HEK293 (cell line): Measurements from ENCODE around the gene B4GALT1.

Experiments used
- CTCF ChIA-PET: fragments of 350-600 bp; formaldehyde crosslinking; extraction: SDS; loops from one replicate; lab custom pipeline; 2021; ENCODE audit warnings: antibody characterized with exemption; lab: Yijun Ruan, JAX
- POLR2A ChIA-PET: fragments of 300-600 bp; formaldehyde crosslinking; extraction: SDS; loops from one replicate; lab custom pipeline; 2020; ENCODE audit warnings: antibody characterized with exemption, inconsistent platforms; lab: Yijun Ruan, JAX
- H3K27ac ChIP-seq: fragments of 200-500 bp; sonication (Bioruptor generic); 2 replicates; pipeline ENCODE4 v1.5.1; 2014; ENCODE audit warnings: low read depth, low read length, control low read depth, inconsistent platforms; ENCODE audit errors: extremely low read depth
- H3K36me3 ChIP-seq, 2 experiments: fragments of 200-500 bp in 1 of 2; sonication (Bioruptor generic) in 1 of 2; 1 replicate in 1 of 2; 2 replicates in 1 of 2; pipeline ENCODE4 v1.5.1; 2014 to 2017; ENCODE audit warnings: inconsistent platforms in 2 of 2, low read length in 2 of 2; ENCODE audit not compliant: control insufficient read depth in 2 of 2, insufficient read depth in 1 of 2
- H3K4me1 ChIP-seq: fragments of 200-500 bp; sonication (Bioruptor generic); 2 replicates; pipeline ENCODE4 v1.5.1; 2014; ENCODE audit warnings: mild to moderate bottlenecking, low read length, inconsistent platforms; ENCODE audit not compliant: control insufficient read depth, insufficient read depth
- H3K4me3 ChIP-seq: 2 replicates; pipeline ENCODE4 v1.5.1; 2011; ENCODE audit warnings: low read depth, mild to moderate bottlenecking, control low read depth, low read length, moderate library complexity
- H3K9me3 ChIP-seq: fragments of 200-500 bp; sonication (Bioruptor generic); 2 replicates; pipeline ENCODE4 v1.5.1; 2014; ENCODE audit warnings: low read depth, low read length, inconsistent platforms; ENCODE audit not compliant: control insufficient read depth, insufficient read depth
- AEBP2 ChIP-seq: fragments of 450-650 bp; formaldehyde crosslinking; IDR thresholded peaks from 2 replicates; pipeline ENCODE4 v1.5.1; 2016; ENCODE audit warnings: missing biosample characterization, missing genetic modification characterization, borderline replicate concordance
- EGR2 ChIP-seq: fragments of 450-650 bp; formaldehyde crosslinking; IDR thresholded peaks from 2 replicates; pipeline ENCODE4 v1.5.1; 2016; ENCODE audit warnings: low read depth, missing biosample characterization, missing genetic modification characterization
- FEZF1 ChIP-seq: fragments of 450-650 bp; formaldehyde crosslinking; IDR thresholded peaks from 2 replicates; pipeline ENCODE4 v1.5.1; 2016; ENCODE audit warnings: missing biosample characterization, missing genetic modification characterization
- HOXA7 ChIP-seq: sonication (generic); formaldehyde crosslinking; IDR thresholded peaks from 2 replicates; pipeline ENCODE4 v1.8.1; 2022; ENCODE audit warnings: missing genetic modification reagents, borderline replicate concordance
- KLF16 ChIP-seq: fragments of 450-650 bp; formaldehyde crosslinking; IDR thresholded peaks from 2 replicates; pipeline ENCODE4 v1.5.1; 2017; ENCODE audit warnings: missing biosample characterization, missing genetic modification characterization
- KLF17 ChIP-seq: fragments of 450-650 bp; formaldehyde crosslinking; IDR thresholded peaks from 2 replicates; pipeline ENCODE4 v1.5.1; 2016; ENCODE audit warnings: missing biosample characterization, missing genetic modification characterization
- REST ChIP-seq: fragments of 450-650 bp; formaldehyde crosslinking; IDR thresholded peaks from 2 replicates; pipeline ENCODE4 v1.5.1; 2016; ENCODE audit warnings: missing biosample characterization, missing genetic modification characterization
- ZBTB17 ChIP-seq: fragments of 450-650 bp; formaldehyde crosslinking; IDR thresholded peaks from 2 replicates; pipeline ENCODE4 v1.5.1; 2016; ENCODE audit warnings: missing biosample characterization, missing genetic modification characterization
- ZFP37 ChIP-seq: fragments of 450-650 bp; formaldehyde crosslinking; IDR thresholded peaks from 2 replicates; pipeline ENCODE4 v1.5.1; 2016; ENCODE audit warnings: missing biosample characterization, missing genetic modification characterization
- ZNF221 ChIP-seq: fragments of 450-650 bp; formaldehyde crosslinking; IDR thresholded peaks from 2 replicates; pipeline ENCODE4 v1.5.1; 2017; ENCODE audit warnings: missing biosample characterization, missing genetic modification characterization, borderline replicate concordance
- ZNF394 ChIP-seq: fragments of 450-650 bp; formaldehyde crosslinking; IDR thresholded peaks from 2 replicates; pipeline ENCODE4 v1.5.1; 2016; ENCODE audit warnings: missing biosample characterization, missing genetic modification characterization, mild to moderate bottlenecking, moderate library complexity, borderline replicate concordance
- ZNF398 ChIP-seq: fragments of 450-650 bp; formaldehyde crosslinking; IDR thresholded peaks from 2 replicates; pipeline ENCODE4 v1.5.1; 2017; ENCODE audit warnings: missing biosample characterization, missing genetic modification characterization
- ZNF423 ChIP-seq: fragments of 450-650 bp; formaldehyde crosslinking; IDR thresholded peaks from 2 replicates; pipeline ENCODE4 v1.5.1; 2016; ENCODE audit warnings: missing biosample characterization, missing genetic modification characterization
- ZNF571 ChIP-seq: fragments of 450-650 bp; formaldehyde crosslinking; IDR thresholded peaks from 2 replicates; pipeline ENCODE4 v1.5.0; 2017; ENCODE audit warnings: missing biosample characterization, missing genetic modification characterization
- ZNF677 ChIP-seq: fragments of 450-650 bp; IDR thresholded peaks from 2 replicates; pipeline ENCODE4 v1.5.0; 2018; ENCODE audit warnings: missing biosample characterization, mild to moderate bottlenecking, missing genetic modification characterization, moderate library complexity
- ZSCAN23 ChIP-seq: fragments of 450-650 bp; formaldehyde crosslinking; IDR thresholded peaks from 2 replicates; pipeline ENCODE4 v1.5.1; 2016; ENCODE audit warnings: missing biosample characterization, missing genetic modification characterization
- TF ChIP-seq, protein P1 (sequence below): fragments of 450-650 bp; formaldehyde crosslinking; IDR thresholded peaks from 2 replicates; pipeline ENCODE4 v1.5.1; 2017; ENCODE audit warnings: missing biosample characterization, missing genetic modification characterization

B4GALT1 gene

GRCh38 chr9:33157960-33158842 lies 8.9 kb downstream of the B4GALT1 start (continued):
- TF ChIP-seq ZNF398 (tag by site-specific recombination) (no peak), ZFP37 (tag by site-specific recombination) (no peak), KLF17 (tag by site-specific recombination) (no peak), ZNF677 (no peak), ZNF221 (no peak), EGR2 (tag by site-specific recombination) (no peak)

DNA sequence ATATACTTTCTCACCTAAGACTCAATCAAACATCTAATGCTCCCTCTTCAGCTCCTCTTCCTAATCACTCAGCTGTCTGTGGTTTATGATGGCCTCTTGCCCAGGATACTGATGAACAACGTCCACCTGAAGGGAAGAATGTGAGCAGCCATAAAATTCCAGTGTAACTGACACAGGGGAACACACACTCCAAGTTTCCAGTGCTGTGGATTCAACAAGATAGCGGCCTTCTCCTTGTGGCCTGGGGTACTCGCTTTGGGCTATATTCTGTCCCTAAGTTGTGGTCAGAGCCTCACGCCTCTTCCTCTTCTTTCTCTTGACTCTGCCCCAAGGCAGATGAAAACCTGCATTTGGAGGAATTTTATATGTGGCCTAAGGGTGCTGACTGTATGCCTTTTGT lies 11.7 kb downstream of the B4GALT1 start:
- peaks cover 25% of the 10 kb centered on the region for H3K4me1 ChIP-seq
- no peaks in the 10 kb centered on the region for H3K36me3 ChIP-seq
- no peaks in the 10 kb centered on the region for H3K9me3 ChIP-seq
- POLR2A ChIA-PET: no interaction called here
- CTCF ChIA-PET: interaction anchor here (0.5 to 1.2 kb wide), 4 partner anchors 14 to 78 kb away, joined by 3 read pairs; no protein-coding TSS in a partner anchor
- no peak for TF ChIP-seq ZSCAN23 (tag by site-specific recombination)
- no peak for TF ChIP-seq AEBP2 (tag by site-specific recombination)
- no peak for TF ChIP-seq HOXA7
- TF ChIP-seq ZBTB17 (tag by site-specific recombination): no peak
- TF ChIP-seq FEZF1 (tag by site-specific recombination): no peak
- no peak for TF ChIP-seq REST (tag by site-specific recombination)
- TF ChIP-seq ZNF423 (tag by site-specific recombination): no peak
- TF ChIP-seq ZNF571 (tag by site-specific recombination): no peak
- TF ChIP-seq ZNF394 (tag by site-specific recombination): no peak
- no peak for TF ChIP-seq KLF16 (tag by site-specific recombination)
- TF ChIP-seq, protein P1, sequence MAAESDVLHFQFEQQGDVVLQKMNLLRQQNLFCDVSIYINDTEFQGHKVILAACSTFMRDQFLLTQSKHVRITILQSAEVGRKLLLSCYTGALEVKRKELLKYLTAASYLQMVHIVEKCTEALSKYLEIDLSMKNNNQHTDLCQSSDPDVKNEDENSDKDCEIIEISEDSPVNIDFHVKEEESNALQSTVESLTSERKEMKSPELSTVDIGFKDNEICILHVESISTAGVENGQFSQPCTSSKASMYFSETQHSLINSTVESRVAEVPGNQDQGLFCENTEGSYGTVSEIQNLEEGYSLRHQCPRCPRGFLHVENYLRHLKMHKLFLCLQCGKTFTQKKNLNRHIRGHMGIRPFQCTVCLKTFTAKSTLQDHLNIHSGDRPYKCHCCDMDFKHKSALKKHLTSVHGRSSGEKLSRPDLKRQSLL (tag by site-specific recombination): no peak
- no peak overlapping the region for H3K4me3 ChIP-seq
- H3K27ac ChIP-seq: no peak overlapping the region
